ENCODE results near the gene PPM1L.

- no peak for TF ChIP-seq EP300 (IDR thresholded peaks at IDR 0.05)
- TF ChIP-seq, protein P1, sequence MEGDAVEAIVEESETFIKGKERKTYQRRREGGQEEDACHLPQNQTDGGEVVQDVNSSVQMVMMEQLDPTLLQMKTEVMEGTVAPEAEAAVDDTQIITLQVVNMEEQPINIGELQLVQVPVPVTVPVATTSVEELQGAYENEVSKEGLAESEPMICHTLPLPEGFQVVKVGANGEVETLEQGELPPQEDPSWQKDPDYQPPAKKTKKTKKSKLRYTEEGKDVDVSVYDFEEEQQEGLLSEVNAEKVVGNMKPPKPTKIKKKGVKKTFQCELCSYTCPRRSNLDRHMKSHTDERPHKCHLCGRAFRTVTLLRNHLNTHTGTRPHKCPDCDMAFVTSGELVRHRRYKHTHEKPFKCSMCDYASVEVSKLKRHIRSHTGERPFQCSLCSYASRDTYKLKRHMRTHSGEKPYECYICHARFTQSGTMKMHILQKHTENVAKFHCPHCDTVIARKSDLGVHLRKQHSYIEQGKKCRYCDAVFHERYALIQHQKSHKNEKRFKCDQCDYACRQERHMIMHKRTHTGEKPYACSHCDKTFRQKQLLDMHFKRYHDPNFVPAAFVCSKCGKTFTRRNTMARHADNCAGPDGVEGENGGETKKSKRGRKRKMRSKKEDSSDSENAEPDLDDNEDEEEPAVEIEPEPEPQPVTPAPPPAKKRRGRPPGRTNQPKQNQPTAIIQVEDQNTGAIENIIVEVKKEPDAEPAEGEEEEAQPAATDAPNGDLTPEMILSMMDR (IDR thresholded peaks at IDR 0.05): no peak
- no peak for TF ChIP-seq POLR2AphosphoS5 (IDR thresholded peaks at IDR 0.05)
- TF ChIP-seq POLR2A (IDR thresholded peaks at IDR 0.05; ENCODE audit: low read depth): no peak
Measured at GRCh38 chr3:160747422-160747821, 8.6 kb upstream of the PPM1L start.
